ENCODE results near the gene BICD1.

DNA sequence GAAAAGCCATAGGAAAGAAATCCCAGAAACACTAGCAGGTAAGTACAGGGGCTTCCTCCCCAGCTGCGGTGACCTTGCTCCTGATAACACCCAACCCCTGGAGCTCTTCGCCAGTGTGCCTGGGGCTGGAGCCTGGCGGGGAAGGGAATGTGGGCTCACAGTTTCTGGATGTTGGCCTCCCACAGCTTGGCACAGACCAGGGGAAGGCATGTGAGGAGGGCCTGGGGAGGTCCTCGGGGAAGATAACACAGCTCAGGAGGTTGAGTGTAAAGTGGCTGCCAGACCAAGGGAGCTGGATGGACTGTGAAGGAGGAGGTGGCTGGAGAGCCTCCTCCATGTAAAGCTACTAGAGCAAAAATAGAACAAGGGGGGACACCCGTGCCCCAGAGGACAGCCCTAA is 120.1 kb downstream of the BICD1 start:
- TF ChIP-seq, protein P1, sequence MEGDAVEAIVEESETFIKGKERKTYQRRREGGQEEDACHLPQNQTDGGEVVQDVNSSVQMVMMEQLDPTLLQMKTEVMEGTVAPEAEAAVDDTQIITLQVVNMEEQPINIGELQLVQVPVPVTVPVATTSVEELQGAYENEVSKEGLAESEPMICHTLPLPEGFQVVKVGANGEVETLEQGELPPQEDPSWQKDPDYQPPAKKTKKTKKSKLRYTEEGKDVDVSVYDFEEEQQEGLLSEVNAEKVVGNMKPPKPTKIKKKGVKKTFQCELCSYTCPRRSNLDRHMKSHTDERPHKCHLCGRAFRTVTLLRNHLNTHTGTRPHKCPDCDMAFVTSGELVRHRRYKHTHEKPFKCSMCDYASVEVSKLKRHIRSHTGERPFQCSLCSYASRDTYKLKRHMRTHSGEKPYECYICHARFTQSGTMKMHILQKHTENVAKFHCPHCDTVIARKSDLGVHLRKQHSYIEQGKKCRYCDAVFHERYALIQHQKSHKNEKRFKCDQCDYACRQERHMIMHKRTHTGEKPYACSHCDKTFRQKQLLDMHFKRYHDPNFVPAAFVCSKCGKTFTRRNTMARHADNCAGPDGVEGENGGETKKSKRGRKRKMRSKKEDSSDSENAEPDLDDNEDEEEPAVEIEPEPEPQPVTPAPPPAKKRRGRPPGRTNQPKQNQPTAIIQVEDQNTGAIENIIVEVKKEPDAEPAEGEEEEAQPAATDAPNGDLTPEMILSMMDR (IDR thresholded peaks at IDR 0.05) = no peak
- TF ChIP-seq EP300 (IDR thresholded peaks at IDR 0.05) (no peak), POLR2A (IDR thresholded peaks at IDR 0.05) (no peak)
